Colon (tissue), 2 donors: ENCODE measurements around the gene BBS9.
"Not testable (repeated sequence)": the region's sequence is repeated elsewhere in the genome, so short reads cannot be mapped to it uniquely, and the experiment has no call there.

Experiments
- FAIRE-seq: peaks from 2 replicates; lab custom pipeline; 2012; peaks lifted over from hg19 to GRCh38; lab: Jason Lieb, UNC
- donor health status: control.
- donor health status: control.

Gene BBS9

GRCh38 chr7:33200282-33200681 is 70.9 kb downstream of the BBS9 start:
- FAIRE-seq, result no peak

DNA sequence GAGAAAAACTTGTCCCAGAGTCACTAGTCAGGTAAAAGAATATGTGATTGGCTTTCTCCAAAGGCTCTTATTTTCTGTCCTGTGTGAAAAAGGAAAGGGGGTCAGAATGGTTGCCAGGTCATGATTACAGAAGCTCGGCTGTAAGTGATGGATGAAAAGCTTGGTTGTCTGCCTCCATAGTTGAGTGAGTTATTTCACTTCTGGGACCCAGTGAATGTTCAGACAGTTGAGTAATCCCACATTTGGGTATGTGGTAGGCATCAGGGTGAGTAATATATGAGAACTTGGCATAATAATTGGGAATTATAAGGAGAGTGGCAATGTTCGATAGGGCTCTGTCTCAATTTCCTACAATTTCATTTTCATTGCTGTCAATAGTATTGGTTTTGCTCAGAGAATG is 72.5 kb downstream of the BBS9 start:
- FAIRE-seq, result no peak

DNA sequence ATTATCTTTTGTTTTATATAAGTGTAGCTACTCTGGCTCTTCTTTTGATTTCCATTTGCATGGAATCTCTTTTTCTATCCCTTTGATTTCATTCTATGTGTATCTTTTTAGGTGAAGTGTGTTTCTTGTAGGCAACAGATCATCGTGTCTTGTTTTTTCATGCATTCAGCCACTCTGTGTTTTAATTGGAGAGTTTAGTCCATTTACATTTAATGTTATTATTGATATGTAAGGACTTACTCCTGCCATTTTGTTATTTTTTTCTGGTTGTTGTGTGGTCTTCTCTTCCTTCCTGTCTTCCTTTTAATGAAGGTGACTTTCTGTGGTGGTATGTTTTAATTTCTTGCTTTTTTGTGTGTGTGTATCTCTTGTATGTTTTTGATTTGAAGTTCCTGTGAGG is 81.6 kb downstream of the BBS9 start:
- FAIRE-seq, result no peak

- FAIRE-seq, result no peak
Observed at GRCh38 chr7:33212144-33212543, 82.8 kb downstream of the BBS9 start.

DNA sequence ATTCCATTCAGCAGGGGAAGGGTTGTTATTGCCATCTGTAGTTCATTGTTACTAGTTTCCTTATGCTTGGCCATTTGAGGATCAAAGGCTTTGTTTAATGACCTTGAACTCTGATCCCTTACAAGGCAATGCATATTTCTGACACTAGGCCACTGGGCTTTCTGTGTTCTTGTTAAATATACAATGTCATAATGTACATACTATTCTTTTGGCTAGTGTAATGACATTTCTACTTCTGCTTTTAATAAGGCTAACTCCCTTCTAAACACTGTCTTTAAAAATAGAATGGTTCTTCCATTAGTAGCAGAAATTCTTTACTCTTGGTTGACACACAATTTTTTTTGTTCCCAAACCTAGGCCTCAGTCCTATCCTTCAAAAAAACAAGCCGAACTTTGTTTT is 86.6 kb downstream of the BBS9 start:
- no peak for FAIRE-seq

DNA sequence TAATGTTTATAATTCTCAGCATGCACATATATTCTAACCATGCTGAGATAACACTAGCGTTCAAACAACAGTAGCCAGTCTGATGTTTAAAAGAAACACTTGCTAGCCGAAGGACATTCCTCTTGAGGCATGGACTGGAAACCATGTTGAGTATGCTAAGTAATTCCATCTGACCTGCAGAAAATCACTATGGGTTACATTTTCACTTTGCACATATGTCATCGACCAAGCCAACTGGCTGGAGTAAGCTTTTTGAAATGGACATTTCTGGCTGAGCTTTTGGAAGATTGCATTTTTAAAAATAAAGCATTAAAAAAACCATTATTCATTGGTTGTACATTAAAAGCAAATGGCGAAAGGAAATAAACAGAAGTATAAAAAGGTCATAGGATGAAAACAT is 88.2 kb downstream of the BBS9 start:
- no peak for FAIRE-seq

DNA sequence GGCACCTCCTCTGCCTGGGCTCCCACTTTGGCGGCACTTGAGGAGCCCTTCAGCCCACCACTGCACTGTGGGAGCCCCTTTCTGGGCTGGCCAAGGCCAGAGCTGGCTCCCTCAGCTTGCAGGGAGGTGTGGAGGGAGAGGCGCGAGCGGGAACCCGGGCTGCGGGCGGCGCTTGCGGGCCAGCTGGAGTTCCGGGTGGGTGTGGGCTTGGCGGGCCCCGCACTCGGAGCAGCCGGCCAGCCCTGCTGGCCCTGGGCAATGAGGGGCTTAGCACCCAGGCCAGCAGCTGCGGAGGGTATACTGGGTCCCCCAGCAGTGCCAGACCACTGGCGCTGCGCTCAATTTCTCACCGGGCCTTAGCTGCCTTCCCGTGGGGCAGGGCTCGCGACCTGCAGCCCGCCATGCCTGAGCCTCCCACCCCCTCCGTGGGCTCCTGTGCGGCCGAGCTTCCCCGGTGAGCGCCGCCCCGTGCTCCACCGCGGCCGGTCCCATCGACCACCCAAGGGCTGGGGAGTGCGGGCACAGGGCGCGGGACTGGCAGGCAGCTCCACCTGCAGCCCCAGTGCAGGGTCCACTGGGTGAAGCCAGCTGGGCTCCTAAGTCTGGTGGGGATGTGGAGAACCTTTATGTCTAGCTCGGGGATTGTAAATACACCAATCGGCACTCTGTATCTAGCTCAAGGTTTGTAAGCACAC is 89.6 kb downstream of the BBS9 start:
- not testable (repeated sequence) for FAIRE-seq

- no peak for FAIRE-seq
Observed at GRCh38 chr7:33220231-33220630, 90.9 kb downstream of the BBS9 start.

- FAIRE-seq, result peak; percentile 66
Observed at GRCh38 chr7:33221390-33221789, 92.0 kb downstream of the BBS9 start.

GRCh38 chr7:33232632-33233145 is 103.3 kb downstream of the BBS9 start:
- FAIRE-seq, result no peak

DNA sequence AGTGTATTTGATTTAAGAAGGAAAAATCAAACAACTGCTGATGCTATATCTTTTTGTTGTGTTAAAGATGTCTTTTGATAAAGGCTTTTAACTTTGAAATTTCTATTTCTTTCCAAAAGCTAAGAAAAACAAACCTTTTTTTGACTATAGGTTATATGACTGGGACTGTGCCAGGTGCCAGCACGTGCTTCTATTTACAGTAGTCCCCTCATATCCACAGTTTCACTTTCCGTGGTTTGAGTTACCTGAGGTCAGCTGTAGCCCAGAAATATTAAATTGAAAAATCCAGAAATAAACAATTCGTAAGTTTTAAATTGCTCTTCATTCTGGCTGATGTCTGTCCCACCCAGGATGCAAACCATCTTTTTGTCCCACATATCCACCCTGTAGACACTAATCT is 104.3 kb downstream of the BBS9 start:
- no peak for FAIRE-seq

GRCh38 chr7:33237036-33237435 is 107.7 kb downstream of the BBS9 start:
- FAIRE-seq, result no peak

GRCh38 chr7:33243319-33243881 is 114.0 kb downstream of the BBS9 start:
- no peak for FAIRE-seq

DNA sequence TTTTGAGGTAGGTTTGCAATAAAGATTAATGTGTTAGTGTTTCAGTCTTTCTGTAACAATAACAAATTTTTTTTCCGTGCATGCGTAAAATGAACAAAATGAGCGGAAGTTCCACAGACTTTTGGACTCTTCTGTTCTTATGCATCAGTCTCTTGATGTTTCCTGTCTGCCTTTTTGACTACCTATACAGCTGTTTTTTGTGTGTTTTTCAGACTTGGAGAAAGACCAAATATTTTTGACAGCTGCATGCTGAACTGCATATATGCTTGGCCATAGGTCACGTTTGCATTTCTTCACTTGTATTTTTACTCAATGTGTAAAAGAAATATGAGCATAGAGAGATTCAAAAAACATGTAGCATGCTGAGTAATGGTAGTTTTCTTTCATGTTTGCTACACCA is 119.3 kb downstream of the BBS9 start:
- FAIRE-seq, result no peak

DNA sequence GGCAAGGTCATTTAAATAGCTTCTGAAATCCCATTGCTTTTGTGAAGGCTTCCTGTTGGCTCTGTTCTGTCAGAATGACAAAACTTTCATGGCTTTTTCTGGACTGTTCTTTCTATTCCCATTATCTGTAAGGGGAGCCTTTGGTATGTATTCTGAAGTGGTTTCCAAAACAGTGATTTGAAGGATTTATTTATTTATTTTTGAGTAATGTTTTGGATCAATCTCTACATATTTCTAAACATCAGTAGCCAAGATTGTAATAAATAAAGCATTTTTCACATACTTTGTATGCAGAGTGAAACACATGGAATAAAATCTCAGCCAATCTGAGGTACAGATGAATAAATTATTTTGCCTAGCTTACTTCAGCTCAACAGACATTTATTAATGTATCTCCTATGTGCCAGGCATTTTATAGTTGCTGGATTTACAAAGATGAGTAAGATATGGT is 121.1 kb downstream of the BBS9 start:
- no peak for FAIRE-seq

GRCh38 chr7:33251301-33251700 is 121.9 kb downstream of the BBS9 start:
- FAIRE-seq, result no peak

GRCh38 chr7:33258491-33258951 is 129.2 kb downstream of the BBS9 start:
- no peak for FAIRE-seq

GRCh38 chr7:33261585-33261984 is 132.2 kb downstream of the BBS9 start:
- no peak for FAIRE-seq

- FAIRE-seq, result no peak
Observed at GRCh38 chr7:33262476-33262875, 133.1 kb downstream of the BBS9 start.

- not testable (repeated sequence) for FAIRE-seq
Observed at GRCh38 chr7:33271839-33272371, 142.5 kb downstream of the BBS9 start.

- FAIRE-seq, result no peak
Observed at GRCh38 chr7:33273356-33273755, 144.0 kb downstream of the BBS9 start.

DNA sequence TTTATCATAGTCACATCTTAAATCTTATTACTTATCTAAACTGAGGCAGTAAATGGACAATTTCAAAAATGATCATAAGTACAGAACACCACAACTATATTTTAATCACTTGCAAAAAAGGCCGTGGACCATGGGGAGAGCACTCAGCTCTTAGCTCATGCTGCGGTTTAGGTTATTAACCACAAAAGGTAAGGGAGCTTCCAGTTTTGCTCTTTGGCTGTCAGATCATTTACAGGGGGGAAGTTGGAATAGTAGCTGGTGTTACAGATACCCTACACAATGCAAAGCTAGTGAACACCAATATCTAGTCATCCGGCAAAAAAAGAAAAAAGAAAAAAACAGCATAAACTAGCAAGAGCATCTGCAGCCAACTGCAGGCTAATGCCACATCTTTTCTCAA is 147.0 kb downstream of the BBS9 start:
- FAIRE-seq, result no peak

- FAIRE-seq, result no peak
Observed at GRCh38 chr7:33276729-33277128, 147.4 kb downstream of the BBS9 start.

GRCh38 chr7:33278095-33278494 is 148.7 kb downstream of the BBS9 start:
- no peak for FAIRE-seq
